HG03025 (cell line): ENCODE measurements around the gene MMUT.
"Not testable (repeated sequence)": the region's sequence is repeated elsewhere in the genome, so short reads cannot be mapped to it uniquely, and the experiment has no call there.

ENCODE experiments used
- ATAC-seq: cut with Tn5 transposase; IDR thresholded peaks from one replicate; pipeline ENCODE4 v1.9.1; 2021; ENCODE audit warnings: mild to moderate bottlenecking, moderate library complexity; ENCODE audit not compliant: unreplicated experiment, low FRiP score

MMUT gene

DNA sequence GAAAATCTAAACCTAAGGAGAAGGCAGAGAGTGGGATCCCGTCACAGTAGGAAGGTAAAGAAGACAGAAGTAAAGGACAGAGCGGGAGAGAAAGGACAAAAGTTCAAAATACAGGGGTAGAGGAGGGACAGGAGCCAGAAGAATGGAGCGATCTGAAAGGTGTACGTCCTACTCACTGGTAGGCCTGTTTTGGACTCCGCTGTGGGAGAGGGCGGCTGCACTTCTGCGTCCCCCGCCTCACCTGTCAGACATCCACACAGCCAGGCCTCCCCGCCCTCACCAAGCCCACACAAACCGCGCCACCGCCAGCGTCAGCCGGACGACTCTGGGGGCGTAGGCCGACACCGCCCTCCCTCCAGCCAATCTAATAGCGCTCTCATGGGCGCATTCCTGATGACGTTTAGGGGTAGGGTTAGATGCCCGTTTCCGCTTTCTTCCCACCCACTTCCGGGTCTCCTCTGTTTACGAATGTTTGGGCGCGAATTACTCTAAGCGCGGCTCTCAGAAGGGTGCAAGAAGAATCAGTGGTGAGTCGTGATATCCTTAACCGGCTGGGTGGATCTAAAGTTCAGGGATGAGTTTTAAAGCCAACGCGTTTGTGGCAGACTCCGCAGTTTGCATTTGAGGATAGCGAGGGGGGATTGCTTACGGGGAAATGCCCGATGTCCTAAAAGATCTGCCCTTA lies at the start of gene MMUT, which contains the start of gene CENPQ:
TSS of gene MMUT (minus strand) at position 327 of the 685 bp plus-strand sequence. CDS start 3,787 bp downstream, outside the sequence.
TSS of gene CENPQ (plus strand) at position 444 of the 685 bp plus-strand sequence. CDS start 6,807 bp downstream, outside the sequence.
- ATAC-seq = peak; percentile 99

DNA sequence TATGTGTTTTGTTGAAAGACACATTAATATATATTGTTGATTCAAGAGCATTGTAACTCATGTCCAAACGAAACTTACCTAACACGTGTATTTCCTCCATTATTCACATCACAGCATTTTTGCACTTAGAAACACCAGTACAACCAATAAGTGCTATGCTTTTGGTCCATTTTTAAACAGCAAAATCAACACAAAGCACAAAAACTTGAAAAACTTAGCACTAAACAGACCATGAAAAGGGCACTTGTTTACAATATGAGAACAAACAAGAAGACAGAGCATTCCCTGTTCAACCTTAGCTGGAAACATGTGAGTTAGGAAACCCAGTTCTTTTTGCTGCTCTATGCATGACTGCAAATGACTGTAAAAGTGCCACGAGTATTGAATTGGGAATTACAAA lies 46.3 kb upstream of the MMUT start:
- no peak for ATAC-seq

GRCh38 chr6:49506569-49507111 lies 43.6 kb upstream of the MMUT start:
- ATAC-seq = no peak

DNA sequence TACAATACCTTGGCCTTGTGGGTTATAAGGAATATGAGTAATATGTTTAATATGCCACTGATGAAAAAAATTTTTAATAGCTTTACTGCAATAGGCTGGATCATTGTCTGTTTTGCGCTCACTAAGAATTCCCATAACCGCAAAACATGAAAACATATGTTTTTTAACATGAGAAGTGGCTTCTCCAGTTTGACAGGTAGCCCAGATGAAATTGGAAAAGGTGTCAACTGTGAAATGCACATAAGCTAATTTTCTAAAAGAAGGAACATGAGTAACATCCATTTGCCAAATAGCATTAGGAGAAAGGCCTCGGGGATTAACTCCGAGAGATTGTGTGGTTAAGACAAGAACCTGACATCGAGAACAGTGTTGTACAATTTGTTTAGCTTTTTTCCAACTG lies 41.6 kb upstream of the MMUT start:
- no peak for ATAC-seq

DNA sequence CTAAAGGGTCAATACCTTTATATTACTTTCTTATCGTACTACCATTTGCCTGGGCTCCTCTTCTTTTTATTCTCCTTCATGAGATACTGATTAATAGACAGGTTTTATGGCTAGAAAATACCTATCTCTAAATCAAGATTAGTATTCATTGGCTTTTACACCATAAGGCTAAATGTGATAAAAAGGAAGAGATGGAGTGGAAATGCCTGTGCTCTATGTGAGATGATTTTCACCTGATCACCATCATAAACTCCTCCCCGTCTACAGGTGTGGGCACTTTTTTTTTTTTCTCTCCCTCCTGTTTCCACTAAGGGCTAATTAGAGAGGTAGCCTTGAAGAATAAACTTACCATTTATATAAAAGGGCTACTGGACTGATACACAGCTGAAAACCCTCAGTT lies 36.6 kb upstream of the MMUT start, which contains the start of gene GLYATL3:
TSS of gene GLYATL3 (plus strand) at position 301 of the 400 bp plus-strand sequence. CDS start 12,068 bp downstream, outside the sequence.
- ATAC-seq = no peak

- ATAC-seq = no peak
These were observed 36.1 kb upstream of the MMUT start for GRCh38 chr6:49499126-49499525.

DNA sequence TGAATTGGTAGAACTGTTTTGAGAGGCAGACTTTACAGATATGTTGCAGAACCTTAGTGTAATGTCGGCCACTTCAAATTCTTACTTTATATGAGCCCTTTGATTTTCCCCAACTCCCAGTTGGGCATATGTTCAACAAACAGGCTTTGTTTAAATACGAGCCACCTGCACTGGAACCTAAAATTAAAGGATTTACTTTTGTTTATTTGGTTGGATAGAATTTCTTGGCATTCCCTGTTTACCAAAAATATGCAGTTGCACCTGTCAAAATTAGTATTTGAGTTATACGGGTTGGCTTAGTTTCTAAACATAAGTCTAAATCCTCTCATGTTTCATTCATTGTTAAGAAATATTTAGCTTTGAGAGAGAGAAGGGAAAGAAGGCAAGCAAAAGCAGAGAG lies 34.3 kb upstream of the MMUT start:
- ATAC-seq = no peak

GRCh38 chr6:49490633-49491032 lies 27.6 kb upstream of the MMUT start:
- ATAC-seq = no peak

DNA sequence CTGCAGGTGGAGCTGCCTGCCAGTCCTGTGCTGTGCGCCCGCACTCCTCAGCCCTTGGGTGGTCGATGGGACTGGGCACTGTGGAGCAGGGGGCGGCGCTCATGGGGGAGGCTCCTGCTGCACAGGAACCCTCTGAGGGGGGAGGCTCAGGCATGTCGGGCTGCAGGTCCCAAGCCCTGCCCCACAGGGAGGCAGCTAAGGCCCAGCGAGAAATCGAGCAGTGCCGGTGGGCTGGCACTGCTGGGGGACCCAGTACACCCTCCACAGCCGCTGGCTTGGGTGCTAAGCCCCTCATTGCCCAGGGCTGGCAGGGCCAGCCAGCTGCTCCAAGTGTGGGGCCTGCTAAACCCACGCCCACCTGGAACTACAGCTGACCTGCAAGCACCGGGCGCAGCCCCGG lies 20.3 kb upstream of the MMUT start:
- not testable (repeated sequence) for ATAC-seq

DNA sequence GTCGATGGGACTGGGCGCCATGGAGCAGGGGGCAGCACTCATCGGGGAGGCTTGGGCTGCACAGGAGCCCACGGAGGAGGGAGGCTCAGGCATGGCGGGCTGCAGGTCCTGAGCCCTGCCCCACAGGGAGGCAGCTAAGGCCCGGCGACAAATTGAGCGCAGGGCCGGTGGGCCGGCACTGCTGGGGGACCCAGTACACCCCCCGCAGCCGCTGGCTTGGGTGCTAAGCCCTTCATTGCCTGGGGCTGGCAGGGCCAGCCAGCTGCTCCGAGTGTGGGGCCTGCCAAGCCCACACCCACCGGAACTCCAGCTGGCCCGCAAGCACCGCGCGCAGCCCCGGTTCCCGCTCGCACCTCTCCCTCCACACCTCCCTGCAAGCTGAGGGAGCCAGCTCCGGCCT lies 18.8 kb upstream of the MMUT start:
- not testable (repeated sequence) for ATAC-seq

GRCh38 chr6:49479308-49479970 lies 16.4 kb upstream of the MMUT start:
- no peak for ATAC-seq

DNA sequence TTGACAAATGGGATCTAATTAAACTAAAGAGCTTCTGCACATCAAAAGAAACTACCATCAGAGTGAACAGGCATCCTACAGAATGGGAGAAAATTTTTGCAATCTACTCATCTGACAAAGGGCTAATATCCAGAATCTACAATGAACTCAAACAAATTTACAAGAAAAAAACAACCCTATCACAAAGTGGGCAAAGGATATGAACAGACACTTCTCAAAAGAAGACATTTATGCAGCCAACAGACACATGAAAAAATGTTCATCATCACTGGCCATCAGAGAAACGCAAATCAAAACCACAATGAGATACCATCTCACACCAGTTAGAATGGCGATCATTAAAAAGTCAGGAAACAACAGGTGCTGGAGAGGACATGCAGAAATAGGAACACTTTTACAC lies 13.5 kb upstream of the MMUT start:
- ATAC-seq = not testable (repeated sequence)

GRCh38 chr6:49468042-49468441 lies 5.0 kb upstream of the MMUT start:
- ATAC-seq = no peak

DNA sequence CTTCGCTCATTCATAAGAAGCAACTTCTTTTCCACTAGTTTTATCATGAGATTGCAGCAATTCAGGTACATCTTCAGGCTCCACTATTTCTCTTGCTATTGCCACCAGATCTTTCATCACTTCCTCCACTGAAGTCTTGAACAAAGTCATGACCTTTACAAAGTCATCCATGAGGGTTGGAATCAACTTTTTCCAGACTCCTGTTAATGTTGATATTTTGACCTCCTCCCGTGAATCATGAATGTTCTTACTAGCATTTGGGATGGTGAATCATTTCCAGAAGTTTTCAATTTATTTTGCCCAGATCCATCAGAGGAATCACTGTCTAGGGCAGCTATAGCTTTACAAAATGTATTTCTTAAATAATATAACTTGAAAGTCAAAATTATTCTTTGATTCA lies 1.6 kb upstream of the MMUT start:
- no peak for ATAC-seq

GRCh38 chr6:49463612-49463967 lies 537 bp upstream of the MMUT start:
- ATAC-seq = no peak

GRCh38 chr6:49462599-49462926 lies 490 bp downstream of the MMUT start:
- ATAC-seq = peak; percentile 6

DNA sequence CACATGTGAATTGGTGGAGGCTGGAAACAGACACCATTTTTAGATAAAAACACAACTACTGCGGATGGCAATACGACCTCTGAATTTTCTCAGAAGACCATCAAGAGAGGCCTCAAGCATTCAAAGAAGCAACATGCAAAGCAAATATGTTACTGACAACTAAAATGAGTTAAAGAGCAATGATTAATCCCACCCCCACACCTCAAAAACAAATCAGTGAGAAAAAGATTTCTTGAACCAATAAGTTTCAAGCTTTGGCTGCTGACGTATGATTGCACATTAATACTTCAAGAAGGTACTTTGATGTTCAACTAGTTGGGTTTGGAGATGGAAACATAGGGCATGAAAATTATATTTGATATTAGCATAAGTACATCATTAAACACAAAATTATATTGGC lies 982 bp downstream of the MMUT start:
- no peak for ATAC-seq

GRCh38 chr6:49457771-49458170 lies 5.3 kb downstream of the MMUT start:
- no peak for ATAC-seq

- peak; percentile 94 for ATAC-seq
These were observed 8.0 kb downstream of the MMUT start for GRCh38 chr6:49454787-49455709.

DNA sequence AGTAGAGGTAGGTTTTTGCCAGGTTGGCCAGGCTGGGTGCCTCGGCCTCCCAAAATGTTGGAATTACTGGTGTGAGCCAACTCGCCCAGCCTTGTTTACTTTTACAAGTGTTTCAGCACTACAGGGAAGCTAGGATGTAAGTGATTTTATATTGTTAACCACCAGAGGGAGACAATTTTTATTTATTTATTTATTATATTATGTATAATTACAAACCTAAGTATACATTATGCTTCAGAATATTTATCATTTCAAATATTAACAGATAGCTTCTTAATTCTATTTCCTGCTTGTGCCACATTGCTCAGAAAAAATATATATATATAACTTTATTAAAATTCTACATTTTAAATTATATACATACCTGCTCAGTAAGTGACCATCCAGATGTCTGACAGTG lies 9.8 kb downstream of the MMUT start:
- no peak for ATAC-seq

- no peak for ATAC-seq
These were observed 32.2 kb downstream of the MMUT start for GRCh38 chr6:49430866-49431265.
